Smooth muscle cell (in vitro differentiated cells): ENCODE results near the gene RPAP3. TPM values are rescaled to one million over a fixed set of nuclear protein-coding genes. Genes with fewer than 3 reads are reported as not detected.

Experiments
- DNase-seq: peaks from one replicate; lab custom pipeline; 2025; ENCODE audit not compliant: unreplicated experiment; lab: John Stamatoyannopoulos, UW
- H2AFZ ChIP-seq: fragments of 200-600 bp; sonication (generic); 2 replicates; pipeline ENCODE4 v1.6.0; 2016; ENCODE audit warnings: antibody characterized with exemption, low read depth, mild to moderate bottlenecking
- H3F3A ChIP-seq: fragments of 200-600 bp; sonication (generic); 2 replicates; pipeline ENCODE4 v1.6.0; 2017; ENCODE audit warnings: antibody characterized with exemption, low read depth
- H3K27ac ChIP-seq: fragments of 200-600 bp; sonication (generic); 2 replicates; pipeline ENCODE4 v1.5.1; 2016; ENCODE audit warnings: low read depth, mild to moderate bottlenecking
- H3K27me3 ChIP-seq: fragments of 200-600 bp; sonication (generic); 2 replicates; pipeline ENCODE4 v1.6.1; 2016; ENCODE audit warnings: low read depth, mild to moderate bottlenecking
- H3K36me3 ChIP-seq: fragments of 200-600 bp; sonication (generic); 2 replicates; pipeline ENCODE4 v1.5.1; 2016; ENCODE audit warnings: low read depth
- H3K4me1 ChIP-seq: fragments of 200-600 bp; sonication (generic); 2 replicates; pipeline ENCODE4 v1.5.1; 2016; ENCODE audit warnings: low read depth
- H3K4me2 ChIP-seq: fragments of 200-600 bp; sonication (generic); 2 replicates; pipeline ENCODE4 v1.6.0; 2016; ENCODE audit warnings: mild to moderate bottlenecking
- H3K4me3 ChIP-seq: fragments of 200-600 bp; sonication (generic); 2 replicates; pipeline ENCODE4 v1.5.1; 2016; ENCODE audit warnings: mild to moderate bottlenecking
- H3K79me2 ChIP-seq: fragments of 200-600 bp; sonication (generic); 2 replicates; pipeline ENCODE4 v1.6.0; 2016; ENCODE audit warnings: low read depth, mild to moderate bottlenecking
- H3K9ac ChIP-seq: fragments of 200-600 bp; sonication (generic); 2 replicates; pipeline ENCODE4 v1.6.0; 2016; ENCODE audit warnings: low read depth
- H3K9me3 ChIP-seq: fragments of 200-600 bp; sonication (generic); replicated peaks from 2 replicates; pipeline ENCODE4 v1.5.1; 2016; ENCODE audit warnings: low read depth
- H4K20me1 ChIP-seq: fragments of 200-600 bp; sonication (generic); 2 replicates; pipeline ENCODE4 v1.6.0; 2016; ENCODE audit warnings: low read depth
- WGBS: methylation state at CpG from one replicate; pipeline ENCODE4 v1.1.7; 2016; ENCODE audit warnings: low lambda C conversion rate; 5-methylcytosine and 5-hydroxymethylcytosine counted together
- polyA plus RNA-seq: library from polyadenylated mRNA; unstranded; fragments of >200 nt; fragmentation: Nextera tagmentation; extraction: Ambion mirVana; gene quantifications from 2 replicates; pipeline ENCODE4 v1.2.1, GENCODE V29; 2016
- total RNA-seq: library from RNA; depleted of rRNA; stranded (reverse); fragments of >200 nt; gene quantifications from 2 replicates; pipeline ENCODE4 v1.2.3, GENCODE V29; 2014
- TF ChIP-seq, protein P1 (sequence below): fragments of 200-600 bp; sonication (generic); IDR thresholded peaks from 2 replicates; pipeline ENCODE4 v1.5.1; 2017; ENCODE audit warnings: borderline replicate concordance, mild to moderate bottlenecking, antibody characterized with exemption; ENCODE audit not compliant: insufficient read depth, poor library complexity, severe bottlenecking

Gene RPAP3
- total and polyA plus RNA-seq, 2 experiments from 2014 or later, result 17.0 to 23.0 TPM

DNA sequence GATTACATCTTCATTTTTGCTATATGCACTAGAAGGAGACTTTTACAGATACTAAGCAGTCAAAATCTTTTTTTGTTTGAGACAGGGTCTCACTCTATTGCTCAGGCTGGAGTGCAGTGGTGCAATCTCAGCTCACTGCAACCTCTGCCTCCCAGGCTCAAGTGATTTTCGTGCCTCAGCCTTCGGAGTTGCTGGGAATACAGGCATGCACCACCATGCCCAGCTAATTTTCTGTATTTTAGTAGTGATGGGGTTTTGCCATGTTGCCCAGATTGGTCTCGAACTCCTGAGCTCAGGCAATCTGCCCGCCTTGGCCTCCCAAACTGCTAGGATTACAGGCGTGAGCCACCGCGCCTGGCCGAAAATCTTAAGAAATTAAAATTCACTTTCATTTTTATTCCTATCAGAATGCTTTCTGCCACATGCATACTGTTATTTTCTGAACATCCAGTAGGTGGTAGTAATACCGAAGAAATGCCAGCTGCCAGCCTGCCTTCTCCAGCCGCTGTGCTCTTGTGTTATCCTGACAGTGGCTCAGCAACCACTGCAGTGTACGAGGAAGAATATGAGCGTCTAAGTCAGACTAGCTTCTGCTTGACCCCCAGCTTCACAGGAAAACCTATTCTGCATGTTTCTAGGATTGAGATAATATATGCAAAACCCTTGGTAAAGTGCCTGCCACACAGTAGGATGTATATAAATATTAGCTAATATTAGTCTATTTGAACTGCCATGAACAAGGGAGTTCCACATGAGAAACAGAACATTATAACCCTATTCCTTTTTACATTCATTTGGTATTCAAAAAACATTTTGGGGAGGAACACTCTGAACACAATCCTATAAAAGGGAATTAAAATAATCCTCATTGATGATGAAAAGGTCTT is 54.2 kb downstream of the RPAP3 start:
- no peak overlapping the region for H3K4me2 ChIP-seq
- no peak overlapping the region for H3K27ac ChIP-seq
- H3K4me1 ChIP-seq, result no peaks in the 10 kb centered on the region
- WGBS, result 69% methylated on average over 12 of the region's 12 CpGs
- no peaks in the 10 kb centered on the region for H4K20me1 ChIP-seq
- no peak overlapping the region for H3K9ac ChIP-seq
- H3K79me2 ChIP-seq, result no peaks in the 10 kb centered on the region
- H3K4me3 ChIP-seq, result no peak overlapping the region
- no peaks in the 10 kb centered on the region for H3K36me3 ChIP-seq
- H3F3A ChIP-seq, result peaks cover 5% of the 10 kb centered on the region
- TF ChIP-seq, protein P1, sequence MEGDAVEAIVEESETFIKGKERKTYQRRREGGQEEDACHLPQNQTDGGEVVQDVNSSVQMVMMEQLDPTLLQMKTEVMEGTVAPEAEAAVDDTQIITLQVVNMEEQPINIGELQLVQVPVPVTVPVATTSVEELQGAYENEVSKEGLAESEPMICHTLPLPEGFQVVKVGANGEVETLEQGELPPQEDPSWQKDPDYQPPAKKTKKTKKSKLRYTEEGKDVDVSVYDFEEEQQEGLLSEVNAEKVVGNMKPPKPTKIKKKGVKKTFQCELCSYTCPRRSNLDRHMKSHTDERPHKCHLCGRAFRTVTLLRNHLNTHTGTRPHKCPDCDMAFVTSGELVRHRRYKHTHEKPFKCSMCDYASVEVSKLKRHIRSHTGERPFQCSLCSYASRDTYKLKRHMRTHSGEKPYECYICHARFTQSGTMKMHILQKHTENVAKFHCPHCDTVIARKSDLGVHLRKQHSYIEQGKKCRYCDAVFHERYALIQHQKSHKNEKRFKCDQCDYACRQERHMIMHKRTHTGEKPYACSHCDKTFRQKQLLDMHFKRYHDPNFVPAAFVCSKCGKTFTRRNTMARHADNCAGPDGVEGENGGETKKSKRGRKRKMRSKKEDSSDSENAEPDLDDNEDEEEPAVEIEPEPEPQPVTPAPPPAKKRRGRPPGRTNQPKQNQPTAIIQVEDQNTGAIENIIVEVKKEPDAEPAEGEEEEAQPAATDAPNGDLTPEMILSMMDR, result peak; percentile 56
- no peak for DNase-seq
- H2AFZ ChIP-seq, result no peak overlapping the region
- no peaks in the 10 kb centered on the region for H3K27me3 ChIP-seq
- no peaks in the 10 kb centered on the region for H3K9me3 ChIP-seq

DNA sequence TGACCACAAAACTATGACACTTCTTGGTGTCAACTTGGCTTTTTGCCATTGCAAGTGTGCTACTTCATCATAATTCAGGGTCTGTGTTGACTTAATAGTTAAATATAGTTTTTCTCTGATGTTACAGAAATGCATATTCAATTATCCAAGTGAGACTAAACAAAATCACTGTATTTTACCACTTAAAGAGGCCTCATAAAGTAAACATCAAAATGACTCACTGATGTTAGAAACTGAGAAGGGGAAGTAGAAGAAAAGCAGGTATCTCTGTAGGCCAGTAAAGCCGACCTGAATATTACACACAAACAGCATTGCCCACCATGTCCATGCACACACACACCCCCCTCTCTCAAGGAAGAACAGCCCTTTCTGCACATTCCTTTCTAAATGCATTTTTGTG is 55.4 kb downstream of the RPAP3 start:
- Histone ChIP-seq H3K9me3 (no peaks in the 10 kb centered on the region), H3K4me3 (no peak overlapping the region), H4K20me1 (no peaks in the 10 kb centered on the region), H3K9ac (no peak overlapping the region), H3K27me3 (no peaks in the 10 kb centered on the region), H3K27ac (no peak overlapping the region), H3K36me3 (no peaks in the 10 kb centered on the region), H3K4me1 (no peaks in the 10 kb centered on the region), H3K4me2 (no peak overlapping the region), H3K79me2 (no peaks in the 10 kb centered on the region), H2AFZ (no peak overlapping the region), H3F3A (peaks cover 5% of the 10 kb centered on the region)
- TF ChIP-seq, protein P1, result no peak
- 29% methylated on average over 1 of the region's 1 CpG for whole genome bisulfite sequencing
- DNase-seq, result no peak

DNA sequence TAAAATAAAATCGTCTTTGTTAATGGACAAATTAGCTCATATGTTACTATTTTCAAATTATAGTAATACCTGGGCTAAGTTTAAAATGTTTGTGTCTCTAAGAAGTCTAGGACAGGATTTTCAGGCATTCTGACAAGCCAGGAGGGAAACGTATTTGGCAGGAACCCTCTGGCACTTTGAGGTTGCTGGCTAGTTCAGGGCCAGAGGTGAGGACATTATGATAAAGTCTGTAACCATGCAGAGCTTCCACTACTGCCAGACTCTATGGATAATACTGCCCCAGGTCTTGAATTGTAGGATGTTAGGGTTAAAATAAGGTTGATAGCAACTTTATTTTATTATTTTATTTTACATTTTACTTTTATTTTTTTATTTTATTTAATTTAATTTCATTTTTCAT is 56.4 kb downstream of the RPAP3 start:
- TF ChIP-seq, protein P1, result no peak
- H3K27me3 ChIP-seq, result no peaks in the 10 kb centered on the region
- no peak overlapping the region for H3K27ac ChIP-seq
- H3K4me2 ChIP-seq, result no peak overlapping the region
- H3K36me3 ChIP-seq, result peaks cover 5% of the 10 kb centered on the region
- H3K79me2 ChIP-seq, result no peaks in the 10 kb centered on the region
- no peaks in the 10 kb centered on the region for H3K4me1 ChIP-seq
- WGBS, result 76% methylated on average over 2 of the region's 2 CpGs
- no peaks in the 10 kb centered on the region for H4K20me1 ChIP-seq
- no peak overlapping the region for H3K9ac ChIP-seq
- no peak overlapping the region for H3K4me3 ChIP-seq
- peaks cover 5% of the 10 kb centered on the region for H3K9me3 ChIP-seq
- H3F3A ChIP-seq, result peaks cover 5% of the 10 kb centered on the region
- DNase-seq, result no peak
- H2AFZ ChIP-seq, result no peak overlapping the region
